Endothelial cell (in vitro differentiated cells): Measurements from ENCODE around the gene TCP11L1. TPM values are rescaled to one million over a fixed set of nuclear protein-coding genes. Genes with fewer than 3 reads are reported as not detected.
"Not testable (repeated sequence)": the region's sequence is repeated elsewhere in the genome, so short reads cannot be mapped to it uniquely, and the experiment has no call there.

ENCODE experiments used
- DNase-seq: peaks from one replicate; pipeline ENCODE4 v3.0.0; 2021; ENCODE audit warnings: low spot score
- H3K27ac Mint-ChIP-seq: one replicate; pipeline ENCODE4 v1.8.0; 2021; ENCODE audit warnings: mixed read lengths, inconsistent platforms; ENCODE audit not compliant: unreplicated experiment
- H3K27me3 Mint-ChIP-seq: one replicate; pipeline ENCODE4 v1.8.0; 2021; ENCODE audit warnings: mild to moderate bottlenecking, moderate library complexity, mixed read lengths, inconsistent platforms; ENCODE audit not compliant: unreplicated experiment
- H3K36me3 Mint-ChIP-seq: one replicate; pipeline ENCODE4 v1.8.0; 2021; ENCODE audit warnings: mild to moderate bottlenecking, low read depth, mixed read lengths, inconsistent platforms; ENCODE audit not compliant: unreplicated experiment
- H3K4me1 Mint-ChIP-seq: one replicate; pipeline ENCODE4 v1.8.0; 2021; ENCODE audit warnings: mild to moderate bottlenecking, mixed read lengths, inconsistent platforms; ENCODE audit not compliant: unreplicated experiment
- H3K4me3 Mint-ChIP-seq: one replicate; pipeline ENCODE4 v1.8.0; 2021; ENCODE audit warnings: mild to moderate bottlenecking, mixed read lengths, inconsistent platforms; ENCODE audit not compliant: unreplicated experiment
- H3K9me3 Mint-ChIP-seq: one replicate; pipeline ENCODE4 v1.8.0; 2021; ENCODE audit warnings: mixed read lengths, inconsistent platforms; ENCODE audit not compliant: unreplicated experiment
- total RNA-seq: library from RNA; stranded (reverse); fragmentation: NEBNext Ultra II Directional; extraction: Animal tissue kit (Norgen Biotek cat#: 25700); gene quantifications from one replicate; pipeline ENCODE4 v1.2.1, GENCODE V29; 2021; ENCODE audit not compliant: unreplicated experiment
- TF ChIP-seq, protein P1 (sequence below): fragments of 200-600 bp; sonication (generic); IDR thresholded peaks from one replicate; pipeline ENCODE4 v1.5.0; 2021; ENCODE audit warnings: antibody characterized with exemption; ENCODE audit not compliant: unreplicated experiment

Gene TCP11L1
- total RNA-seq, 1 donor from 2014 or later = 26.2 TPM

DNA sequence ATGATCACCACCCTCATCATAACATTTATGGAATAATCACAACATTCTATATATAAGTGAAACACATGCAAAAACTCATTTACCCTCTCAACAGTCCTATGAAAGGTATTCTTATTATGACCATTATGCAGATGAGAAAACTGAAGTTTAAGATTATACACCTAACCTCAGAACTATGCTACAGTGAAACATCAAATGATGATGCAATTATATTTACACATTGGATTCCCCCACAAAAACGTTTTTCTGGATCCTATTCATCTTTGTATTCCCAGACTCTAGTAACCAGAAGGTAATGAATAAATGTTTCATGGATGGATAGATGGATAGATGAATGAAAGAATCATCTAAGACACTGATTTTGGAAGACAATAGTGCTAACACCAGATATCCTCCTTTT is 54.8 kb downstream of the TCP11L1 start:
- H3K4me1 Mint-ChIP-seq = no peaks in the 10 kb centered on the region
- H3K27me3 Mint-ChIP-seq = no peaks in the 10 kb centered on the region
- H3K27ac Mint-ChIP-seq = no peak overlapping the region
- H3K4me3 Mint-ChIP-seq = no peak overlapping the region
- peaks cover 4% of the 10 kb centered on the region for H3K36me3 Mint-ChIP-seq
- TF ChIP-seq, protein P1, sequence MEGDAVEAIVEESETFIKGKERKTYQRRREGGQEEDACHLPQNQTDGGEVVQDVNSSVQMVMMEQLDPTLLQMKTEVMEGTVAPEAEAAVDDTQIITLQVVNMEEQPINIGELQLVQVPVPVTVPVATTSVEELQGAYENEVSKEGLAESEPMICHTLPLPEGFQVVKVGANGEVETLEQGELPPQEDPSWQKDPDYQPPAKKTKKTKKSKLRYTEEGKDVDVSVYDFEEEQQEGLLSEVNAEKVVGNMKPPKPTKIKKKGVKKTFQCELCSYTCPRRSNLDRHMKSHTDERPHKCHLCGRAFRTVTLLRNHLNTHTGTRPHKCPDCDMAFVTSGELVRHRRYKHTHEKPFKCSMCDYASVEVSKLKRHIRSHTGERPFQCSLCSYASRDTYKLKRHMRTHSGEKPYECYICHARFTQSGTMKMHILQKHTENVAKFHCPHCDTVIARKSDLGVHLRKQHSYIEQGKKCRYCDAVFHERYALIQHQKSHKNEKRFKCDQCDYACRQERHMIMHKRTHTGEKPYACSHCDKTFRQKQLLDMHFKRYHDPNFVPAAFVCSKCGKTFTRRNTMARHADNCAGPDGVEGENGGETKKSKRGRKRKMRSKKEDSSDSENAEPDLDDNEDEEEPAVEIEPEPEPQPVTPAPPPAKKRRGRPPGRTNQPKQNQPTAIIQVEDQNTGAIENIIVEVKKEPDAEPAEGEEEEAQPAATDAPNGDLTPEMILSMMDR = no peak
- no peaks in the 10 kb centered on the region for H3K9me3 Mint-ChIP-seq
- DNase-seq = no peak

DNA sequence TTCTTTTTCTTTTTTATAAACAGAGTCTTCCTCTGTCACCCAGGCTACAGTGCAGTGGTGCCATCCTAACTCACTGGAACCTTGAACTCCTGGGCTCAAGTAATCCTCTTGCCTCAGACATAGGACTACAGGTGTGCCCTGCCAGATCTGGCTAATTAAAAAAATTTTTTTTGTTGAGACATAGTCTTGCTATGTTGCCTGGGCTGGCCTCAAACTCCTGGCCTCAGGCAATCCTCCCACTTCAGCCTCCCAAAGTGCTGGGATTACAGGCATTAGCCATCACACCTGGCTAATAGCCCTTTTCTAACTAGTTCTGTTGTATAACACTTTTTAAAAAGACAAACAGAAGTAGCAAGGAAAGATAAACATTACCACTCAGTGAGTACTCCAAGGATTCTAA is 64.5 kb downstream of the TCP11L1 start:
- no peaks in the 10 kb centered on the region for H3K4me1 Mint-ChIP-seq
- TF ChIP-seq, protein P1 = no peak
- no peaks in the 10 kb centered on the region for H3K27me3 Mint-ChIP-seq
- no peak overlapping the region for H3K4me3 Mint-ChIP-seq
- H3K9me3 Mint-ChIP-seq = no peaks in the 10 kb centered on the region
- peaks cover 3% of the 10 kb centered on the region for H3K36me3 Mint-ChIP-seq
- DNase-seq = no peak
- no peak overlapping the region for H3K27ac Mint-ChIP-seq

DNA sequence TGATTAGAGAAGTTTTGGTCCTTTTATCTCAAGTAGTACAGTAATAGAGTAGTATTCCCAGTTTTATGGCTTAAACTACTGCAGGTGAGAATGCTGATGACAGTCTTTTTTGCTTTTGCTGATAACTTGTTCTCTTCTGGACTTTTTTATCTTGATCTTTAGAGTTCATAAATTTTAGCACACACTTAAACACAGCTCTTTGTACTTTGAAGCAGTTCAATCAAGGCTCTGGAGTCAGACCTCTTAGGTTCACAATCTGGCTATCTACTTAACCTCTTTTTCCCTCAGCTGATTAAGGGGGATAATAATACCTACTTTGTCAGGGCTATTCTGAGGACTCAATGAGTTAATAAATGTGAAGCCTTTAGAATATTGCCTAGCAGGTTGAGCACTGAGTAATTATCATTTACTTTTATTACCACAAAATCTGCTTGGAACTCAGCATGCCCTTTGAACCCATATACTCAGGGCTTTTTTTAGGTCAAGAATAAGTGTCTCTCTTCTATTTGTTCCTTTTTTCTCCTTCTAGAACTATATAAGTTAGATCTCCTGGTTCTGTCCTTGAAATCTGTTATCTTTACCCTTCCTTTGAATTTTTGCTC is 70.0 kb downstream of the TCP11L1 start:
- H3K9me3 Mint-ChIP-seq = no peaks in the 10 kb centered on the region
- H3K27ac Mint-ChIP-seq = no peak overlapping the region
- no peaks in the 10 kb centered on the region for H3K4me1 Mint-ChIP-seq
- DNase-seq = no peak
- TF ChIP-seq, protein P1 = no peak
- H3K27me3 Mint-ChIP-seq = no peaks in the 10 kb centered on the region
- H3K4me3 Mint-ChIP-seq = no peak overlapping the region
- no peaks in the 10 kb centered on the region for H3K36me3 Mint-ChIP-seq

DNA sequence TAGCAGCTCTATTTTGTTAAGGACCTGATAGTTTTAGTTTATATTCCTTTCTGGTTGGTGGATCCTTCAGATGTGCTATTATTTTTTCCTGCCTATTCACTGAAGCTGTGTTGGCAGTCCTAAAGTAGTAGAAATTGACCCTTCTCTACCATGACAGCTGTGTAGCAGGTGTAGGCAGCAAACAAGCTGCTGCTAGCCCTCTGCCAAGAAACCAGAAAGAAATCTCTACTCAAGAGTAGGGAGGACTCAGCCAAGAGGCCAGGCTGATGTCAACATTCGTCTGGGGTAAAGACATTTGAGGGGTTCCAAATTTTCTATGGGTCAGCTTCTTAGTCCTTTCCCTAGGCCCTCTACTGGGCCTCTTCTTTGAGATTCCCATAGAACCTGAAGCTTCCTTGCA is 70.7 kb downstream of the TCP11L1 start:
- no peaks in the 10 kb centered on the region for H3K9me3 Mint-ChIP-seq
- H3K27ac Mint-ChIP-seq = no peak overlapping the region
- no peak overlapping the region for H3K4me3 Mint-ChIP-seq
- no peak for DNase-seq
- TF ChIP-seq, protein P1 = no peak
- H3K36me3 Mint-ChIP-seq = no peaks in the 10 kb centered on the region
- H3K27me3 Mint-ChIP-seq = no peaks in the 10 kb centered on the region
- no peaks in the 10 kb centered on the region for H3K4me1 Mint-ChIP-seq

DNA sequence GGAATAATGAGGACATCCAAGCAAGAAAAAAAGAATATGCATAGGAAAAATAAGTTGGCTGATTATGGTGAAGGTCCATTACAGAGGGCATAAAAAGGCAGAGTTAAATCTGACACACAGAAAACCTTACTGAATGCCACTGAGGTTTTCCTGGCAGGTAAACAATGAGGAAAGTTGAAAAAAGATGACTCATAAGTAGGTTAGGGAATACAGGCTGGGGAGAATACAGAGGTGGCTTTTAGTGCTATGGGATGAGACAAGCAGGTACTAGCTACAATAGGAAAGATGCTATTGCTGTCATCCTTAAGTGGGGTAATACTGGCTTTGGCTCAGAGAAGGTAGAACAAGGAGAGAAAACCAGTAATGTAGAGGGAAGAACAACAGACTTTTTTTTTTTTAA is 77.2 kb downstream of the TCP11L1 start:
- H3K27me3 Mint-ChIP-seq = no peaks in the 10 kb centered on the region
- TF ChIP-seq, protein P1 = no peak
- H3K27ac Mint-ChIP-seq = no peak overlapping the region
- no peak for DNase-seq
- no peaks in the 10 kb centered on the region for H3K36me3 Mint-ChIP-seq
- no peak overlapping the region for H3K4me3 Mint-ChIP-seq
- no peaks in the 10 kb centered on the region for H3K9me3 Mint-ChIP-seq
- no peaks in the 10 kb centered on the region for H3K4me1 Mint-ChIP-seq

DNA sequence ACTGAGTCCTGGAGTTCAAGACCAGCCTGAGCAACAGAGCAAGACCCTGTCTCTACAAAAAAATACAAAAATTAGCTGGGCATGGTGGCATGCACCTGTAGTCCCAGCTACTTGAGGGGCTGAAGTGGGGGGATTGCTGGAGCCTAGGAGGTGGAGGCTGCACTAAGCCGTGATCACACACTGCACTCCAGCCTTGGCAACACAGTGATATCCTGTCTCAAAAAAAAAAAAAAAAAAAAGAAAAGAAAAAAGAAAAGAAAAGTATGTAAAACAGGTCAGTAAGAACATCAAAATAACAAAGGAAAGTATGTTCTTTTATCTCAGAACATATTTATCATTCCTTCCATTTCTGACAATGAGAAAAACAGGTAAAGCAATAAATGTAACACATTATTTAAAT is 83.3 kb downstream of the TCP11L1 start:
- H3K4me3 Mint-ChIP-seq = not testable (repeated sequence)

More for the DNA sequence above, 83.3 kb downstream of the TCP11L1 start:
- not testable (repeated sequence) for DNase-seq, H3K4me1 Mint-ChIP-seq, H3K36me3 Mint-ChIP-seq, H3K9me3 Mint-ChIP-seq, H3K27ac Mint-ChIP-seq, H3K27me3 Mint-ChIP-seq
